Muscle layer of duodenum (tissue), 2 donors: ENCODE data around the gene RAB24.

Experiments
- H3K27ac ChIP-seq: one replicate; pipeline ENCODE4 v1.7.0; 2013; ENCODE audit warnings: mild to moderate bottlenecking, low read length
- H3K27me3 ChIP-seq: one replicate; pipeline ENCODE4 v1.7.0; 2013; ENCODE audit warnings: low read depth, mild to moderate bottlenecking, control low read depth, low read length
- H3K36me3 ChIP-seq, 2 donors: one replicate each; pipeline ENCODE4 v1.7.0; 2013; ENCODE audit warnings: low read length in 2 of 2, control low read depth in 1 of 2, mild to moderate bottlenecking in 1 of 2; ENCODE audit not compliant: insufficient read depth in 2 of 2, control insufficient read depth in 1 of 2
- H3K4me1 ChIP-seq, 2 donors: one replicate each; pipeline ENCODE4 v1.7.0; 2013; ENCODE audit warnings: low read length in 2 of 2, mild to moderate bottlenecking in 2 of 2, control low read depth in 1 of 2, moderate library complexity in 1 of 2; ENCODE audit not compliant: insufficient read depth in 2 of 2, control insufficient read depth in 1 of 2
- H3K4me3 ChIP-seq, 2 donors: one replicate each; pipeline ENCODE4 v1.7.0; 2013; ENCODE audit warnings: low read length in 2 of 2, low read depth in 1 of 2, mild to moderate bottlenecking in 1 of 2
- H3K9me3 ChIP-seq, 2 donors: one replicate each; pipeline ENCODE4 v1.7.0; 2013; ENCODE audit warnings: low read length in 2 of 2, control low read depth in 1 of 2, mild to moderate bottlenecking in 1 of 2; ENCODE audit not compliant: control insufficient read depth in 1 of 2
- donor health status: healthy.

The RAB24 gene

DNA sequence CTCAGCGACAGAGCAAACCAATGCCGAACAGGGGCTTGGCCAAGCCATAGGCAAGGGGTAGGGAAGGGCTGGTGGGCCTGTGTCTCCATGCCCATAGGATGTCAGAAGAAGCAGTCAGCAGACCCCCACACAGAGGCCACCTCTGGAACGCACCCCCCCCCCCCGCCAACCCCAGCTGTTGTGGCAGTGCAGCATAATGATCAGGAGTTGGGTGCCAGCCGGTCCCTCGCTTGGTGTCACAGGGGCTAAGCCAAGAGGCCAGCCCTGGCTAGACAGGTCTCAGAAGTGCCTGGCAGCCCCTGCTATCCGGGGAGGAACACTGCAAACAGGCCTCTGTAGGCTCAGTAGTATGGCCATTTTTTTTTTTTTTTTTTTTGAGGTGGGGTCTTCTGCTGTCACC is 11.9 kb upstream of the RAB24 start:
- Histone ChIP-seq H3K36me3 (no peaks in the 10 kb centered on the region), H3K4me3 (no peak overlapping the region), H3K9me3 (no peaks in the 10 kb centered on the region), H3K27me3 (no peaks in the 10 kb centered on the region), H3K27ac (no peak overlapping the region), H3K4me1 (peaks cover 0 to 25% of the 10 kb centered on the region in 2 donors)

- Histone ChIP-seq H3K9me3 (no peaks in the 10 kb centered on the region), H3K4me1 (peaks cover 0 to 25% of the 10 kb centered on the region in 2 donors), H3K27ac (no peak overlapping the region), H3K27me3 (no peaks in the 10 kb centered on the region), H3K4me3 (no peak overlapping the region), H3K36me3 (no peaks in the 10 kb centered on the region)
Measured at GRCh38 chr5:177314376-177315342, 11.1 kb upstream of the RAB24 start.

- Histone ChIP-seq H3K27me3 (no peaks in the 10 kb centered on the region), H3K27ac (no peak overlapping the region), H3K9me3 (no peaks in the 10 kb centered on the region), H3K36me3 (no peaks in the 10 kb centered on the region), H3K4me3 (no peak overlapping the region), H3K4me1 (peaks cover 0 to 25% of the 10 kb centered on the region in 2 donors)
Measured at GRCh38 chr5:177313561-177314259, 10.2 kb upstream of the RAB24 start.

- no peaks in the 10 kb centered on the region for H3K36me3 ChIP-seq
- no peaks in the 10 kb centered on the region for H3K27me3 ChIP-seq
- H3K4me1 ChIP-seq: peaks cover 0 to 25% of the 10 kb centered on the region in 2 donors
- H3K9me3 ChIP-seq: no peaks in the 10 kb centered on the region
- H3K27ac ChIP-seq: peak overlapping the region; percentile 8
- H3K4me3 ChIP-seq: peak overlapping the region in 1 of 2 donors; percentile 77
Measured at GRCh38 chr5:177312649-177313181, 9.2 kb upstream of the RAB24 start.

GRCh38 chr5:177311723-177312648 is 8.5 kb upstream of the RAB24 start, which contains the start of gene MXD3:
MXD3 (minus strand) TSS chr5:177311898; CDS start chr5:177311830, 68 bp downstream.
- Histone ChIP-seq H3K4me1 (peaks cover 0 to 25% of the 10 kb centered on the region in 2 donors), H3K27ac (peak within 1 kb of the TSS; percentile 8)

GRCh38 chr5:177311392-177311722 is 7.8 kb upstream of the RAB24 start:
- Histone ChIP-seq H3K27me3 (no peaks in the 10 kb centered on the region), H3K9me3 (no peaks in the 10 kb centered on the region), H3K4me3 (peak overlapping the region; percentile 48 to 77), H3K4me1 (peaks cover 0 to 25% of the 10 kb centered on the region in 2 donors), H3K36me3 (peaks cover 6 to 12% of the 10 kb centered on the region in 2 donors), H3K27ac (no peak overlapping the region)

More at GRCh38 chr5:177311723-177312648, 8.5 kb upstream of the RAB24 start, which contains the start of gene MXD3:
- Histone ChIP-seq H3K36me3 (peaks cover under 1 to 6% of the 10 kb centered on the region in 2 donors), H3K4me3 (peak within 1 kb of the TSS; percentile 48 to 77), H3K9me3 (no peaks in the 10 kb centered on the region), H3K27me3 (no peaks in the 10 kb centered on the region)

GRCh38 chr5:177310757-177311391 is 7.4 kb upstream of the RAB24 start:
- Histone ChIP-seq H3K27ac (no peak overlapping the region), H3K4me3 (peak overlapping the region; percentile 30 to 77), H3K4me1 (peaks cover 0 to 25% of the 10 kb centered on the region in 2 donors), H3K27me3 (no peaks in the 10 kb centered on the region), H3K36me3 (peaks cover 11 to 17% of the 10 kb centered on the region in 2 donors), H3K9me3 (no peaks in the 10 kb centered on the region)

DNA sequence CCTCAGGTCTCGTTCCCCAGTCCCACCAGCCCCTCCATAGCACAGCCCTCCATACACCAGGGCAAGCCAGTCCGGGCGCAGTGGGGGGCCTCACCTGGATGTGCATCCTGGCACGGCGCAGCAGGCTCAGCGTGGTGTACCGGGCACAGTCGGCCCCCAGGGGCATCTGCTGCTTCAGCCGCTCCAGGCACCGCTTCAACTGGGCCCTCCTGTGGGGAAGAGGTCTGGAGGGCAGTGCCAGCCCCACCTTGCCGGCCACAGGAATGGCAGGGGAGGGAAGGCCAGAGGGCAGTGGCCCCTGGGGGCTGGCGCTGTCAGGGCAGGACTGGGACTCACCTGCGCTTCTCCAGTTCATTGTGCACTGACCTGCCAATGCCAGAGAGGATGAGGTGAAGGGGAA is 6.8 kb upstream of the RAB24 start:
- Histone ChIP-seq H3K9me3 (no peaks in the 10 kb centered on the region), H3K27me3 (no peaks in the 10 kb centered on the region), H3K4me1 (peaks cover 0 to 29% of the 10 kb centered on the region in 2 donors), H3K4me3 (no peak overlapping the region), H3K27ac (no peak overlapping the region), H3K36me3 (peaks cover 16 to 22% of the 10 kb centered on the region in 2 donors)

DNA sequence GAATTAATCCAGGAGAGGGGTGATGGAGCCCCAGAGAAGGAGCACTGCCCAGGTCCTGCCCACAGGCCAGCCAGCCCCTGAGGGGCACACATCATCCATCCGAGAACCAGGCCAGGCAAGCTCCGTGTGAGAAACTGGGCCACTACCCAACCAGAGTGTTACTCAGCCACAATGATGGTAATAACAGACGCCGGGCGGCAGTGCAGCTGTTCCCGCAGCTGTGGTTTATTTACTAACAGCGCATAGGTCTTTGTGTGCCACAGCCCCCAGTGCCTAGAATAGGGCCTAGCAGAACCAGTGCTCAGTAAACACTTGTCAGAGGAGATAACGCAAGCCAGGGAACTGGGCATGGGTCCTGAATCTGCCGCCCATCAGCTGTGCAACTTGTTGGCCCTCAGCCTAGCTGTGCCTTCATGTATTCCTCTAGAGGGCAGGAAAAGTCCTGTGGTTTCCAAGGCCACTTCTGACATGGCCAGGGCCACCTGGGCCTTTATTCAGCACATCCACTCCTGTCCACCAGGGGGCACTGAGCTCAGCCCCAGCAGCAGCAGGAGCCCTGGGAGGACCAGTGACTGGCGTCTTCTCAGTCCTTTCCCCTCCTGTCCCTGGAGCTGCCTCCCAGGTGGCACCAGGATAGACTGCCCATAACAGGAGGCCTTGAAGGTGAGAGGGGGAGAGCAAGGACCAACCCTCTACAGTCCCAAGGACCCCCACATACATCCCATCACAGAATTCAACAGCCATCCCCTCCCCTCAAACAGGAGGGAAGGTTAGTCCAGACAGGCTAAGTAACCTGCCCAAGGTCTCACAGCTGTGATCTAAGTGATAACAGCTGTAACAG is 6.1 kb upstream of the RAB24 start:
- no peak overlapping the region for H3K4me3 ChIP-seq
- no peak overlapping the region for H3K27ac ChIP-seq
- H3K9me3 ChIP-seq: no peaks in the 10 kb centered on the region
- H3K36me3 ChIP-seq: peaks cover 16 to 28% of the 10 kb centered on the region in 2 donors
- H3K27me3 ChIP-seq: no peaks in the 10 kb centered on the region
- peaks cover 0 to 36% of the 10 kb centered on the region in 2 donors for H3K4me1 ChIP-seq
